Measurements from ENCODE around the gene KMT2B.
A peak's percentile ranks its signal among the peaks of the same experiment; 100 is the strongest.

Gene KMT2B

DNA sequence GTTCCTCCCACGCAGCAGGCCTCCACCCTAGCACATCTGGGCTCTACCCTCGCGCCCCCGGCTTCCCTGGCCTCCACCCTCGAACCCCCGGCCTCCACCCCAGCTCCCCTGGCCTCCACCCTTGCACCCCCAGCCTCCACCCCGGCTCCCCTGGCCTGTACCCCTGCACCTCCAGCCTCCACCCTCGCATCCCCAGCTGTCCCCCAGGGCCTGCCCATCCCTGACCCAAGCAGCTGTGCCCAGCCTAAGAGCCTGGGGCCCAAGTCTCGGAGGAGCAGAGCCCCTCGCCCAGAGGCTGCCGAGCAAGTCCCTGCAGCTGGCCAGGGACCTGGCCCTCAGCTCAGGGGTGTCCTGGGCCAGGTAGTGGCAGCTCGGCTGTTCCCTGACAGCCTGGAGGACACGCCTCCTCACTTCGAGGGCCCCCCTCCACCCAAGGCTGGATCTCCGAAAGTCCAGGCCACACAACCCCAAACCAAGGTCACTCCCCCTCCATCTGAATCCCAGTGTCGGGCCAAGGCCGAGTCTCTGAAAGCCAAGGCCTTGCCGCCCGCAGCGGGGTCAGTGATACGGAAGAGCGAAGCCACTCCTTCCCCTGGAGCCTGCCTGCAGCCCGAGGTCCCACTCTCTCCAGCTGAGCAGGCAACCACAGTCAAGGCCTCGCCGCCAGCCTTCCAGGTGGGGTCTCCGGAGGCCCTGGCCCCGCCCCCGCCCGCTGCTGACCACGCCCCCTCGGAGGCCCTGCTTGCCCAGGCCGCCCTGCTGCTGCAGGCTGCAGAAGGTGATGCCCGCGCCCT is 49.7 kb downstream of the KMT2B start:
- no peaks in the 10 kb centered on the region for H3K9me3 ChIP-seq (ENCODE audit: control insufficient read depth, insufficient read depth, low read depth, low read length)
- TF ChIP-seq ZNF621 (tag by site-specific recombination; IDR thresholded peaks at IDR 0.05), result no peak
- no peak for TF ChIP-seq BCL11A (tag by site-specific recombination; IDR thresholded peaks at IDR 0.05; ENCODE audit: low read depth)
- TF ChIP-seq ZNF473 (tag by site-specific recombination; IDR thresholded peaks at IDR 0.05), result no peak
- no peak for TF ChIP-seq ZNF169 (tag by site-specific recombination; IDR thresholded peaks at IDR 0.05)
- peak; percentile 89 for TF ChIP-seq KLF8 (tag by site-specific recombination; IDR thresholded peaks at IDR 0.05)
- TF ChIP-seq SP2 (tag by site-specific recombination; IDR thresholded peaks at IDR 0.05), result peak; percentile 28; the same call in 1 of the 2 replicates
- TF ChIP-seq ZNF133 (tag by site-specific recombination; IDR thresholded peaks at IDR 0.05), result no peak
- TF ChIP-seq GLIS2 (tag by site-specific recombination; IDR thresholded peaks at IDR 0.05), result peak; percentile 52
- peak; percentile 59 for TF ChIP-seq KLF1 (tag by site-specific recombination; IDR thresholded peaks at IDR 0.05)
- TF ChIP-seq TSHZ1 (tag by site-specific recombination; IDR thresholded peaks at IDR 0.05; ENCODE audit: borderline replicate concordance), result no peak
- no peak for TF ChIP-seq ZNF302 (tag by site-specific recombination; IDR thresholded peaks at IDR 0.05; ENCODE audit: low read depth)
- TF ChIP-seq KLF9 (tag by site-specific recombination; IDR thresholded peaks at IDR 0.05; ENCODE audit: low read depth), result peak; percentile 84
- no peak for TF ChIP-seq ZNF701 (tag by site-specific recombination; IDR thresholded peaks at IDR 0.05)
- TF ChIP-seq ZNF121 (tag by site-specific recombination; IDR thresholded peaks at IDR 0.05), result no peak
- TF ChIP-seq, protein P1, sequence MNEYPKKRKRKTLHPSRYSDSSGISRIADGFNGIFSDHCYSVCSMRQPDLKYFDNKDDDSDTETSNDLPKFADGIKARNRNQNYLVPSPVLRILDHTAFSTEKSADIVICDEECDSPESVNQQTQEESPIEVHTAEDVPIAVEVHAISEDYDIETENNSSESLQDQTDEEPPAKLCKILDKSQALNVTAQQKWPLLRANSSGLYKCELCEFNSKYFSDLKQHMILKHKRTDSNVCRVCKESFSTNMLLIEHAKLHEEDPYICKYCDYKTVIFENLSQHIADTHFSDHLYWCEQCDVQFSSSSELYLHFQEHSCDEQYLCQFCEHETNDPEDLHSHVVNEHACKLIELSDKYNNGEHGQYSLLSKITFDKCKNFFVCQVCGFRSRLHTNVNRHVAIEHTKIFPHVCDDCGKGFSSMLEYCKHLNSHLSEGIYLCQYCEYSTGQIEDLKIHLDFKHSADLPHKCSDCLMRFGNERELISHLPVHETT (tag by site-specific recombination; IDR thresholded peaks at IDR 0.05), result no peak
- TF ChIP-seq ZFHX2 (tag by site-specific recombination; conservative IDR thresholded peaks at IDR 0.05), result peak; percentile 90
- peak; percentile 81; the same call in 1 of the 2 replicates for TF ChIP-seq ZNF600 (tag by site-specific recombination; IDR thresholded peaks at IDR 0.05)
- TF ChIP-seq ZNF404 (tag by site-specific recombination; IDR thresholded peaks at IDR 0.05), result no peak
- TF ChIP-seq EGR2 (tag by site-specific recombination; IDR thresholded peaks at IDR 0.05; ENCODE audit: low read depth), result peak; percentile 90
- TF ChIP-seq ZNF394 (tag by site-specific recombination; IDR thresholded peaks at IDR 0.05; ENCODE audit: borderline replicate concordance), result no peak
- H3K27ac ChIP-seq (ENCODE audit: extremely low read depth, low read depth, low read length), result 0 out of 2 replicates have a peak overlapping the region, but pooled peaks have one; percentile 37
- H3K4me3 ChIP-seq (ENCODE audit: low read depth, low read length), result no peak overlapping the region
- CTCF ChIA-PET, result no interaction called here
- H3K4me1 ChIP-seq (ENCODE audit: control insufficient read depth, insufficient read depth, low read length), result peaks cover 7% of the 10 kb centered on the region; the same call in 1 of the 2 replicates
- POLR2A ChIA-PET, result interaction anchor here (0.6 to 3.7 kb wide), 6 partner anchors 9 to 1410 kb away, joined by 3 to 26 read pairs (median 4); partner anchors contain the start of genes HSPB6, LIN37 and PROSER3
- peaks cover 53 to 85% of the 10 kb centered on the region in 2 experiments for H3K36me3 ChIP-seq (ENCODE audit: control insufficient read depth in 2 of 2, insufficient read depth in 1 of 2, low read length in 2 of 2)

DNA sequence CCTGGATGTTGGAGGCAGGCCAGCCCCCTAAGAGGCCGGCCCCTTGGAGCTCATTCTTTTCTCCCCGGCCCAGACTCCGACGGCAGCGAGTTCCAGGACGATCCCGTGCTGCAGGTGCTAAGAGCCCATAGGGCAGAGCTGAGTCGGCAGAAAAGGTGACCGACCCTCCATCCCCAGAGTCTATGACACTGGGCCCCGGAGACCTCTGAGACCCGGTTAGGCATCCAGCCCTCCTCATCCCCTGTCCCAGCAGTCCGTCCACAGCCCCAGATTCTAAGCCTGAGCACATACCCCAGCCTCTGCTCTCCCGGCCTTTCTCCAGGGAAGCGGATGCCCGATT is 50.2 kb downstream of the KMT2B start:
- 0 out of 2 replicates have a peak overlapping the region, but pooled peaks have one; percentile 37 for H3K27ac ChIP-seq (ENCODE audit: extremely low read depth, low read depth, low read length)
- ChIA-PET CTCF (no interaction called here), POLR2A (interaction anchor here (0.6 to 3.7 kb wide), 5 partner anchors 9 to 28 kb away, joined by 3 to 26 read pairs (median 5); partner anchors contain the start of genes HSPB6, LIN37 and PROSER3)
- TF ChIP-seq GLIS1 (tag by site-specific recombination; IDR thresholded peaks at IDR 0.05), result peak; percentile 59
- TF ChIP-seq, protein P2, sequence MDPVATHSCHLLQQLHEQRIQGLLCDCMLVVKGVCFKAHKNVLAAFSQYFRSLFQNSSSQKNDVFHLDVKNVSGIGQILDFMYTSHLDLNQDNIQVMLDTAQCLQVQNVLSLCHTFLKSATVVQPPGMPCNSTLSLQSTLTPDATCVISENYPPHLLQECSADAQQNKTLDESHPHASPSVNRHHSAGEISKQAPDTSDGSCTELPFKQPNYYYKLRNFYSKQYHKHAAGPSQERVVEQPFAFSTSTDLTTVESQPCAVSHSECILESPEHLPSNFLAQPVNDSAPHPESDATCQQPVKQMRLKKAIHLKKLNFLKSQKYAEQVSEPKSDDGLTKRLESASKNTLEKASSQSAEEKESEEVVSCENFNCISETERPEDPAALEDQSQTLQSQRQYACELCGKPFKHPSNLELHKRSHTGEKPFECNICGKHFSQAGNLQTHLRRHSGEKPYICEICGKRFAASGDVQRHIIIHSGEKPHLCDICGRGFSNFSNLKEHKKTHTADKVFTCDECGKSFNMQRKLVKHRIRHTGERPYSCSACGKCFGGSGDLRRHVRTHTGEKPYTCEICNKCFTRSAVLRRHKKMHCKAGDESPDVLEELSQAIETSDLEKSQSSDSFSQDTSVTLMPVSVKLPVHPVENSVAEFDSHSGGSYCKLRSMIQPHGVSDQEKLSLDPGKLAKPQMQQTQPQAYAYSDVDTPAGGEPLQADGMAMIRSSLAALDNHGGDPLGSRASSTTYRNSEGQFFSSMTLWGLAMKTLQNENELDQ (tag by site-specific recombination; IDR thresholded peaks at IDR 0.05; ENCODE audit: low read depth), result no peak
- H3K9me3 ChIP-seq (ENCODE audit: control insufficient read depth, insufficient read depth, low read depth, low read length), result no peaks in the 10 kb centered on the region
- no peak overlapping the region for H3K4me3 ChIP-seq (ENCODE audit: low read depth, low read length)
- peaks cover 50 to 79% of the 10 kb centered on the region in 2 experiments for H3K36me3 ChIP-seq (ENCODE audit: control insufficient read depth in 2 of 2, insufficient read depth in 1 of 2, low read length in 2 of 2)
- H3K4me1 ChIP-seq (ENCODE audit: control insufficient read depth, insufficient read depth, low read length), result peaks cover 7% of the 10 kb centered on the region; the same call in 1 of the 2 replicates
